Type B pancreatic cell (in vitro differentiated cells): ENCODE measurements around the gene PARP11. TPM values are rescaled to one million over a fixed set of nuclear protein-coding genes. Genes with fewer than 3 reads are reported as not detected.

Experiments used
- DNase-seq: peaks from one replicate; pipeline ENCODE4 v3.0.0; 2021; ENCODE audit warnings: mixed read lengths; ENCODE audit not compliant: unreplicated experiment; ENCODE audit errors: extremely low spot score
- H3K27ac Mint-ChIP-seq: 2 replicates; pipeline ENCODE4 v1.8.0; 2021; ENCODE audit warnings: mild to moderate bottlenecking, mixed read lengths
- H3K27me3 Mint-ChIP-seq: 2 replicates; pipeline ENCODE4 v1.8.0; 2021; ENCODE audit warnings: mixed read lengths
- H3K36me3 Mint-ChIP-seq: 2 replicates; pipeline ENCODE4 v1.8.0; 2021; ENCODE audit warnings: mixed read lengths
- H3K4me1 Mint-ChIP-seq: one replicate; pipeline ENCODE4 v1.8.0; 2021; ENCODE audit warnings: mixed read lengths; ENCODE audit not compliant: unreplicated experiment
- H3K4me3 Mint-ChIP-seq: 2 replicates; pipeline ENCODE4 v1.8.0; 2021; ENCODE audit warnings: mild to moderate bottlenecking, mixed read lengths
- H3K9me3 Mint-ChIP-seq: 2 replicates; pipeline ENCODE4 v1.8.0; 2021; ENCODE audit warnings: mixed read lengths
- CTCF ChIP-seq: fragments of 200-600 bp; sonication (generic); conservative IDR thresholded peaks from 2 replicates; pipeline ENCODE4 v1.5.0; 2021; ENCODE audit warnings: antibody characterized with exemption, mild to moderate bottlenecking
- total RNA-seq: library from RNA; stranded (reverse); gene quantifications from 2 replicates; pipeline ENCODE4 v1.2.1, GENCODE V29; 2021; ENCODE audit warnings: low replicate concordance

The PARP11 gene
- total RNA-seq, 1 donor from 2014 or later = 14.4 TPM

- Mint-ChIP-seq H3K27ac (no peak overlapping the region), H3K36me3 (peaks cover 18% of the 10 kb centered on the region), H3K27me3 (peaks cover 3% of the 10 kb centered on the region), H3K9me3 (no peaks in the 10 kb centered on the region), H3K4me1 (peaks cover 5% of the 10 kb centered on the region), H3K4me3 (no peak overlapping the region)
- no peak for DNase-seq
- TF ChIP-seq CTCF = no peak
Measured at GRCh38 chr12:3795492-3796133, 77.6 kb downstream of the PARP11 start.

- H3K27me3 Mint-ChIP-seq = peaks cover 3% of the 10 kb centered on the region
- peaks cover 18% of the 10 kb centered on the region for H3K36me3 Mint-ChIP-seq
- H3K27ac Mint-ChIP-seq = no peak overlapping the region
- TF ChIP-seq CTCF = no peak
- H3K9me3 Mint-ChIP-seq = no peaks in the 10 kb centered on the region
- DNase-seq = no peak
- H3K4me1 Mint-ChIP-seq = peaks cover 5% of the 10 kb centered on the region
- H3K4me3 Mint-ChIP-seq = no peak overlapping the region
Measured at GRCh38 chr12:3795066-3795465, 78.1 kb downstream of the PARP11 start.

GRCh38 chr12:3792623-3793288, 80.4 kb downstream of the PARP11 start:
- H3K9me3 Mint-ChIP-seq = no peaks in the 10 kb centered on the region
- H3K27me3 Mint-ChIP-seq = peaks cover 8% of the 10 kb centered on the region
- DNase-seq = no peak
- peaks cover 5% of the 10 kb centered on the region for H3K4me1 Mint-ChIP-seq
- H3K4me3 Mint-ChIP-seq = no peak overlapping the region
- peaks cover 21% of the 10 kb centered on the region for H3K36me3 Mint-ChIP-seq
- H3K27ac Mint-ChIP-seq = no peak overlapping the region
- no peak for TF ChIP-seq CTCF

- peaks cover 24% of the 10 kb centered on the region for H3K36me3 Mint-ChIP-seq
- no peak overlapping the region for H3K4me3 Mint-ChIP-seq
- no peak overlapping the region for H3K27ac Mint-ChIP-seq
- peaks cover 5% of the 10 kb centered on the region for H3K27me3 Mint-ChIP-seq
- H3K4me1 Mint-ChIP-seq = peaks cover 5% of the 10 kb centered on the region
- H3K9me3 Mint-ChIP-seq = no peaks in the 10 kb centered on the region
- TF ChIP-seq CTCF = no peak
- DNase-seq = no peak
Measured at GRCh38 chr12:3791256-3791874, 81.8 kb downstream of the PARP11 start.

GRCh38 chr12:3790642-3791041, 82.6 kb downstream of the PARP11 start:
- Mint-ChIP-seq H3K9me3 (no peaks in the 10 kb centered on the region), H3K36me3 (peaks cover 24% of the 10 kb centered on the region), H3K27me3 (peaks cover 5% of the 10 kb centered on the region), H3K4me1 (peaks cover 5% of the 10 kb centered on the region), H3K27ac (no peak overlapping the region), H3K4me3 (no peak overlapping the region)
- DNase-seq = no peak
- no peak for TF ChIP-seq CTCF
